Measurements from ENCODE around the gene RBM43.

Gene RBM43

DNA sequence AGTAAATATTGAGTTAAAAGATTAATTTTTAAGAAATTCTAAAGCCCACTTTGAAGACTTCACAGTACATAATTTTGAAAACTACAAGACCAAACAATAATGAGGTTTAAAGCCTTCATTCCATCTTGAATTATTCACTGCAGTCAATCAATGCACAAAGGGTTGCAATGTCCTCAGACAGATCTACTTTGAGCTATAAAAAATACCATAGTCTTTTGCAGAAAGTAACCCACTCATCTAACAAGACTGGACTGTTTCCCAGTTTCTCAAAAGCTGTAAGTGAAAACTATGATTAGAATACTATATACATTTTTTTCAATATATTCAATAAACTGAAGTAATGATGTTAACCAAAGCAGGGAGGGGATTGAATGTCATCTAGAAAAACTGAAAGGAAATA is 10.2 kb upstream of the RBM43 start:
- Histone ChIP-seq H2AFZ (ENCODE audit: low read length) (no peak overlapping the region), H3K4me3 (ENCODE audit: low read length, poor library complexity, severe bottlenecking) (no peak overlapping the region), H3K9ac (ENCODE audit: low read depth, low read length, poor library complexity, severe bottlenecking) (no peak overlapping the region), H3F3A (ENCODE audit: low read depth) (no peaks in the 10 kb centered on the region), H3K79me2 (ENCODE audit: insufficient read depth, low read length) (no peaks in the 10 kb centered on the region), H3K9me2 (replicated peaks; ENCODE audit: low read depth, low read length) (no peaks in the 10 kb centered on the region), H4K20me1 (ENCODE audit: insufficient read depth, low read length, poor library complexity, severe bottlenecking) (no peaks in the 10 kb centered on the region), H3K4me2 (ENCODE audit: low read depth, low read length, poor library complexity, severe bottlenecking) (no peak overlapping the region), H3K27me3 (ENCODE audit: insufficient read depth, low read length, poor library complexity, severe bottlenecking) (no peaks in the 10 kb centered on the region), H3K4me1 (ENCODE audit: insufficient read depth, low read length, poor library complexity, severe bottlenecking) (no peaks in the 10 kb centered on the region), H3K9me3 (ENCODE audit: insufficient read depth, low read depth, low read length) (no peaks in the 10 kb centered on the region), H3K36me3 (ENCODE audit: insufficient read depth, low read length) (peaks cover 55% of the 10 kb centered on the region)
- TF ChIP-seq, protein P1, sequence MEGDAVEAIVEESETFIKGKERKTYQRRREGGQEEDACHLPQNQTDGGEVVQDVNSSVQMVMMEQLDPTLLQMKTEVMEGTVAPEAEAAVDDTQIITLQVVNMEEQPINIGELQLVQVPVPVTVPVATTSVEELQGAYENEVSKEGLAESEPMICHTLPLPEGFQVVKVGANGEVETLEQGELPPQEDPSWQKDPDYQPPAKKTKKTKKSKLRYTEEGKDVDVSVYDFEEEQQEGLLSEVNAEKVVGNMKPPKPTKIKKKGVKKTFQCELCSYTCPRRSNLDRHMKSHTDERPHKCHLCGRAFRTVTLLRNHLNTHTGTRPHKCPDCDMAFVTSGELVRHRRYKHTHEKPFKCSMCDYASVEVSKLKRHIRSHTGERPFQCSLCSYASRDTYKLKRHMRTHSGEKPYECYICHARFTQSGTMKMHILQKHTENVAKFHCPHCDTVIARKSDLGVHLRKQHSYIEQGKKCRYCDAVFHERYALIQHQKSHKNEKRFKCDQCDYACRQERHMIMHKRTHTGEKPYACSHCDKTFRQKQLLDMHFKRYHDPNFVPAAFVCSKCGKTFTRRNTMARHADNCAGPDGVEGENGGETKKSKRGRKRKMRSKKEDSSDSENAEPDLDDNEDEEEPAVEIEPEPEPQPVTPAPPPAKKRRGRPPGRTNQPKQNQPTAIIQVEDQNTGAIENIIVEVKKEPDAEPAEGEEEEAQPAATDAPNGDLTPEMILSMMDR (conservative IDR thresholded peaks at IDR 0.05; ENCODE audit: low read length) = no peak
- TF ChIP-seq EZH2phosphoT487 (IDR thresholded peaks at IDR 0.05; ENCODE audit: borderline replicate concordance) = no peak

- H2AFZ ChIP-seq (ENCODE audit: low read length) = no peak overlapping the region
- H3K4me3 ChIP-seq (ENCODE audit: low read length, poor library complexity, severe bottlenecking) = no peak overlapping the region
- H3K4me2 ChIP-seq (ENCODE audit: low read depth, low read length, poor library complexity, severe bottlenecking) = no peak overlapping the region
- no peaks in the 10 kb centered on the region for H4K20me1 ChIP-seq (ENCODE audit: insufficient read depth, low read length, poor library complexity, severe bottlenecking)
- H3K36me3 ChIP-seq (ENCODE audit: insufficient read depth, low read length) = peaks cover 38% of the 10 kb centered on the region
- no peaks in the 10 kb centered on the region for H3K27me3 ChIP-seq (ENCODE audit: insufficient read depth, low read length, poor library complexity, severe bottlenecking)
- H3K9ac ChIP-seq (ENCODE audit: low read depth, low read length, poor library complexity, severe bottlenecking) = no peak overlapping the region
- no peaks in the 10 kb centered on the region for H3K4me1 ChIP-seq (ENCODE audit: insufficient read depth, low read length, poor library complexity, severe bottlenecking)
- H3F3A ChIP-seq (ENCODE audit: low read depth) = no peaks in the 10 kb centered on the region
- H3K9me2 ChIP-seq (replicated peaks; ENCODE audit: low read depth, low read length) = no peaks in the 10 kb centered on the region
- no peaks in the 10 kb centered on the region for H3K79me2 ChIP-seq (ENCODE audit: insufficient read depth, low read length)
- TF ChIP-seq EZH2phosphoT487 (IDR thresholded peaks at IDR 0.05; ENCODE audit: borderline replicate concordance) = no peak
- TF ChIP-seq, protein P1 (conservative IDR thresholded peaks at IDR 0.05; ENCODE audit: low read length) = no peak
- no peaks in the 10 kb centered on the region for H3K9me3 ChIP-seq (ENCODE audit: insufficient read depth, low read depth, low read length)
Observed at GRCh38 chr2:151269798-151270568, 8.3 kb upstream of the RBM43 start.

- H3K9ac ChIP-seq (ENCODE audit: low read depth, low read length, poor library complexity, severe bottlenecking) = no peak overlapping the region
- H3K4me1 ChIP-seq (ENCODE audit: insufficient read depth, low read length, poor library complexity, severe bottlenecking) = no peaks in the 10 kb centered on the region
- no peaks in the 10 kb centered on the region for H3K9me3 ChIP-seq (ENCODE audit: insufficient read depth, low read depth, low read length)
- no peak overlapping the region for H3K4me3 ChIP-seq (ENCODE audit: low read length, poor library complexity, severe bottlenecking)
- no peaks in the 10 kb centered on the region for H4K20me1 ChIP-seq (ENCODE audit: insufficient read depth, low read length, poor library complexity, severe bottlenecking)
- no peaks in the 10 kb centered on the region for H3F3A ChIP-seq (ENCODE audit: low read depth)
- H3K79me2 ChIP-seq (ENCODE audit: insufficient read depth, low read length) = no peaks in the 10 kb centered on the region
- H3K9me2 ChIP-seq (replicated peaks; ENCODE audit: low read depth, low read length) = no peaks in the 10 kb centered on the region
- H3K4me2 ChIP-seq (ENCODE audit: low read depth, low read length, poor library complexity, severe bottlenecking) = no peak overlapping the region
- no peak overlapping the region for H2AFZ ChIP-seq (ENCODE audit: low read length)
- TF ChIP-seq, protein P1 (conservative IDR thresholded peaks at IDR 0.05; ENCODE audit: low read length) = no peak
- TF ChIP-seq EZH2phosphoT487 (IDR thresholded peaks at IDR 0.05; ENCODE audit: borderline replicate concordance) = no peak
- peaks cover 32% of the 10 kb centered on the region for H3K36me3 ChIP-seq (ENCODE audit: insufficient read depth, low read length)
- no peaks in the 10 kb centered on the region for H3K27me3 ChIP-seq (ENCODE audit: insufficient read depth, low read length, poor library complexity, severe bottlenecking)
Observed at GRCh38 chr2:151268085-151268484, 6.4 kb upstream of the RBM43 start.

All from Loucy (cell line).